Measurements from ENCODE around the gene PARD3B. TPM values are rescaled to one million over a fixed set of nuclear protein-coding genes. Genes with fewer than 3 reads are reported as not detected.

PARD3B gene
- total and polyA plus RNA-seq, 7 donors: 0.42 to 6.0 (median 4.8) TPM

DNA sequence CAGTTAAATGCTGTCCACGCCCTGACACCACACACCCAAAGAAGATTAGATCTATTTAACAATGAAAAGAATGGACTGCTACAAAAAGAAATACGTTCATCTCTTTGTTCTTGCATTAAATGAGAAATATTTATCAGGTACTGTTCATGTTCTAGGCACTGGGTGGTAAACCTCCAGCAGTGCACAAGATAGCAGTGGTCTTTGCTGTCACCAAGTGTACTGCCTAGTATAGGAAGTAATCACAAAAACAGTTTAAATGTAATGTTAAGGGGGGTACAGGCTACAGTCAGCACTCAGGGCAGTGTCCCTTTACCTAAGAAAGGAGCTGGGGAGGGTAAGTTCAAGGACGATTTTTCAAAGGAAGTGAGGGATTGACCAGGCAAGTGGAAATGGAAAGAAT lies 443.6 kb downstream of the PARD3B start:
- 79 to 85% (median 81%) methylated on average over 3 of the region's 3 CpGs for WGBS, 3 donors
- DNase-seq: no peak
- TF ChIP-seq, protein P1, sequence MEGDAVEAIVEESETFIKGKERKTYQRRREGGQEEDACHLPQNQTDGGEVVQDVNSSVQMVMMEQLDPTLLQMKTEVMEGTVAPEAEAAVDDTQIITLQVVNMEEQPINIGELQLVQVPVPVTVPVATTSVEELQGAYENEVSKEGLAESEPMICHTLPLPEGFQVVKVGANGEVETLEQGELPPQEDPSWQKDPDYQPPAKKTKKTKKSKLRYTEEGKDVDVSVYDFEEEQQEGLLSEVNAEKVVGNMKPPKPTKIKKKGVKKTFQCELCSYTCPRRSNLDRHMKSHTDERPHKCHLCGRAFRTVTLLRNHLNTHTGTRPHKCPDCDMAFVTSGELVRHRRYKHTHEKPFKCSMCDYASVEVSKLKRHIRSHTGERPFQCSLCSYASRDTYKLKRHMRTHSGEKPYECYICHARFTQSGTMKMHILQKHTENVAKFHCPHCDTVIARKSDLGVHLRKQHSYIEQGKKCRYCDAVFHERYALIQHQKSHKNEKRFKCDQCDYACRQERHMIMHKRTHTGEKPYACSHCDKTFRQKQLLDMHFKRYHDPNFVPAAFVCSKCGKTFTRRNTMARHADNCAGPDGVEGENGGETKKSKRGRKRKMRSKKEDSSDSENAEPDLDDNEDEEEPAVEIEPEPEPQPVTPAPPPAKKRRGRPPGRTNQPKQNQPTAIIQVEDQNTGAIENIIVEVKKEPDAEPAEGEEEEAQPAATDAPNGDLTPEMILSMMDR (IDR thresholded peaks at IDR 0.05): no peak
- ATAC-seq: no peak
- Histone ChIP-seq H3K4me1 (no peaks in the 10 kb centered on the region), H3K9me3 (no peaks in the 10 kb centered on the region), H3K4me3 (no peak overlapping the region), H3K27me3 (ENCODE audit: insufficient read depth in 3 of 3, low read length in 2 of 3) (no peaks in the 10 kb centered on the region), H3K27ac (no peak overlapping the region), H3K36me3 (ENCODE audit: insufficient read depth in 1 of 2, low read depth in 1 of 2) (no peaks in the 10 kb centered on the region)
- intact Hi-C loops (cut with DNase I): no loop called here

DNA sequence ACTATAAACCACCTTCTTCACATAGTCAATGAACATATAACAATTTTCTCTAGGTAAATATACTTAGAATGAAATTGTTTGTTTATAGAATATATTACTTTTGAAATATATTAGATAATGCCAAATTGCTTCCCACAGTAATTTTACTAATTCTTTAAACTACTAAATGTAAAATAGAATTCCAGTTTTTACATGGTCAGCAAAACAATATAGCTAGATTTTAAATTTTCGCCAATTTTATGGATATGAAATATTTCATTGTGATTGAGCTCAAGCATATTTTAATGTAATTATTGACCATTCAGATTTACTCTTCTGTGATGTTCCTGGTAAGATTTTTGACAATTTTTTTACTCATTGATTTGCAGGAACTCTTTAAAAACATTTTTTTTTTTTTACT lies 444.6 kb downstream of the PARD3B start:
- Histone ChIP-seq H3K27me3 (ENCODE audit: insufficient read depth in 3 of 3, low read length in 2 of 3) (no peaks in the 10 kb centered on the region), H3K4me3 (no peak overlapping the region), H3K36me3 (ENCODE audit: insufficient read depth in 1 of 2, low read depth in 1 of 2) (no peaks in the 10 kb centered on the region), H3K9me3 (no peaks in the 10 kb centered on the region), H3K27ac (no peak overlapping the region), H3K4me1 (no peaks in the 10 kb centered on the region)
- intact Hi-C loops (cut with DNase I): no loop called here
- no peak for DNase-seq
- WGBS, 3 donors: 95 to 100% (median 98%) methylated on average over 1 of the region's 1 CpG
- no peak for ATAC-seq
- TF ChIP-seq, protein P1 (IDR thresholded peaks at IDR 0.05): no peak

DNA sequence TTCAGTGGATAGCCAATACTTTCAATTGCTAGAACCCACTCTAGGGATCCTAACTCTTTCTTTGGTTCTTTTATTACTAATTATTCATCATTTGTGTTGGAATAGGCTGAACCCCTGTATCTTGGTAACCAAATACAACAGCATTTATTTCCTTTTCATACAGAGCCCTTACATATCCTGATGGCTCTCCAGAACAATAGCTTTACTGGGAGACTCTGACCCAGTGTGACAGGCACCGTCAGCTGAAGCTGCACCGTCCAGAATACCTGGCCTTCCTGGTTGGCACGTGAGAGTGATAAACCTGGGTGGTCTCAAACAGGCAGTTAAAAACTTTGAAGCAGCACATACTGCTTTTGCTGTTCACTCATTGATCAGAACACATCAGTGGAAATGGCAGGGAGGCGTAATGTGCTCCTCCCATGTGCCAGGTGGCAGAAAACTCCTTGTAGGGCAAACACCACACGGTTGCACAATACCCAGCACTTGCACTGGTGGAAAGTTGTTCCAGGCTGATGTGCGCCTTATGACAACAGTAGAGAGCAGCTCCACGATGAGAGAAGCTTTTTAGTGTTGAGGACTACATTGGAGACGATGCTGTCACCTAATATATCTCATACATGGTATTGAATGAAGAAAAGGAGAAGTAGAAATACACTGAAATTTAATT lies 456.2 kb downstream of the PARD3B start:
- 79 to 89% (median 82%) methylated on average over 8 of the region's 8 CpGs for WGBS, 3 donors
- intact Hi-C loops (cut with DNase I): no loop called here

DNA sequence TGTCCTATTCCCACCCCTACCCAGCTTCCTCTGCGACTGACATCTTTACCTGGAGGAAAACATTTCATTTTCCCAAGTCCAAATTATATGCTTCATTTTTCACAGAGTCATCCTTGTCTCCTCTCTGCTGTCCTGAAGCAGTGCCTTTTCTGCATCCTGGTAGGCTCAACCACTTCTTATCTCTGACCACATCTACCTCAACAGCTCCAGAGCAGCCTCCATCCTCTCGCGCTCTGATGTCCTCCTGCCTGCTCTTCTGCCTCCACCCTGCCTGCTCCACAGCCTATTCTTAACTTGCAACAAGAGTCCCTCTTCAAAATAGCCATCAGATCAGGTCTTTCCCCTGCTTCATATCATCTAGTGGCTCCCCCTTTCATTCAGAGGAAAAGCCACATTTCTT lies 457.1 kb downstream of the PARD3B start:
- no peak for ATAC-seq
- TF ChIP-seq, protein P1 (IDR thresholded peaks at IDR 0.05): no peak
- intact Hi-C loops (cut with DNase I): no loop called here

More for the DNA sequence above, 456.2 kb downstream of the PARD3B start:
- ATAC-seq (no peak), DNase-seq (no peak)
- peaks cover 4% of the 10 kb centered on the region for H3K9me3 ChIP-seq
- TF ChIP-seq, protein P1 (IDR thresholded peaks at IDR 0.05): no peak
- no peak overlapping the region for H3K4me3 ChIP-seq
- H3K27ac ChIP-seq: no peak overlapping the region
- no peaks in the 10 kb centered on the region for H3K27me3 ChIP-seq (ENCODE audit: insufficient read depth in 3 of 3, low read length in 2 of 3)
- H3K36me3 ChIP-seq (ENCODE audit: insufficient read depth in 1 of 2, low read depth in 1 of 2): no peaks in the 10 kb centered on the region
- H3K4me1 ChIP-seq: no peaks in the 10 kb centered on the region

DNA sequence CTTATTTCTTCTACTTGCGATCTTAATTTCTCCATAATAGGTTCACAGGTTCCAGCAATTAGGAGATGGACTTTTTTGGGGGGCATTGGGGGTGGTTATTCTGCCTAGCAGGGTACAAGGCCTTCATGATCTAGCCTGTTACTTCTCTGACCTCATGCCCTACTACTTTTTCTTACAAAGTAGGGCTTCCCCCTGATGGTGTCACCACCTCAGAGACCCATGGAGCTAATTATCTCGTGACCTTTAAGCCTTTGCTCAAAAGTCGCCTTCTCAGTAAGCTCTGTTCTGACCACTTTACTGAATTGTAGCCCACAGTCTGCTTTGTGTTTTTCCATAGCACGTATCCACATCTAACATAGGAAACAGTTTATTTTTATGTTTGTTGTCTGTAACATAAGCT lies 458.0 kb downstream of the PARD3B start:
- H3K27me3 ChIP-seq (ENCODE audit: insufficient read depth in 3 of 3, low read length in 2 of 3): no peaks in the 10 kb centered on the region
- H3K27ac ChIP-seq: no peak overlapping the region
- peaks cover 11% of the 10 kb centered on the region for H3K9me3 ChIP-seq
- no peaks in the 10 kb centered on the region for H3K36me3 ChIP-seq (ENCODE audit: insufficient read depth in 1 of 2, low read depth in 1 of 2)
- no peaks in the 10 kb centered on the region for H3K4me1 ChIP-seq
- 73 to 77% (median 76%) methylated on average over 4 of the region's 4 CpGs for WGBS, 3 donors
- TF ChIP-seq, protein P1 (IDR thresholded peaks at IDR 0.05): no peak
- intact Hi-C loops (cut with DNase I): no loop called here
- DNase-seq: no peak
- no peak overlapping the region for H3K4me3 ChIP-seq
- no peak for ATAC-seq

More for the DNA sequence above, 457.1 kb downstream of the PARD3B start:
- no peaks in the 10 kb centered on the region for H3K4me1 ChIP-seq
- no peaks in the 10 kb centered on the region for H3K36me3 ChIP-seq (ENCODE audit: insufficient read depth in 1 of 2, low read depth in 1 of 2)
- DNase-seq: no peak
- no peak overlapping the region for H3K4me3 ChIP-seq
- no peak overlapping the region for H3K27ac ChIP-seq
- no peaks in the 10 kb centered on the region for H3K27me3 ChIP-seq (ENCODE audit: insufficient read depth in 3 of 3, low read length in 2 of 3)
- peaks cover 8% of the 10 kb centered on the region for H3K9me3 ChIP-seq
- WGBS, 3 donors: 91 to 97% (median 92%) methylated on average over 3 of the region's 3 CpGs
